Stimulated activated CD8-positive, alpha-beta memory T cell treated with anti-CD3 and anti-CD28 coated beads, Interleukin-2, amount 100 ng/mL, for 48 hours (primary cell): ENCODE measurements around the gene EYA3.

Experiments used
- DNase-seq, 2 donors: peaks; one replicate each; pipeline ENCODE4 v3.0.0-alpha.2; 2020; ENCODE audit warnings: low read depth in 2 of 2

The EYA3 gene

GRCh38 chr1:28071813-28072212 is 16.6 kb downstream of the EYA3 start:
- no peak for DNase-seq

- DNase-seq = no peak
These were observed 17.5 kb downstream of the EYA3 start for GRCh38 chr1:28070725-28071593.

- DNase-seq = no peak
These were observed 20.8 kb downstream of the EYA3 start for GRCh38 chr1:28067523-28068090.

DNA sequence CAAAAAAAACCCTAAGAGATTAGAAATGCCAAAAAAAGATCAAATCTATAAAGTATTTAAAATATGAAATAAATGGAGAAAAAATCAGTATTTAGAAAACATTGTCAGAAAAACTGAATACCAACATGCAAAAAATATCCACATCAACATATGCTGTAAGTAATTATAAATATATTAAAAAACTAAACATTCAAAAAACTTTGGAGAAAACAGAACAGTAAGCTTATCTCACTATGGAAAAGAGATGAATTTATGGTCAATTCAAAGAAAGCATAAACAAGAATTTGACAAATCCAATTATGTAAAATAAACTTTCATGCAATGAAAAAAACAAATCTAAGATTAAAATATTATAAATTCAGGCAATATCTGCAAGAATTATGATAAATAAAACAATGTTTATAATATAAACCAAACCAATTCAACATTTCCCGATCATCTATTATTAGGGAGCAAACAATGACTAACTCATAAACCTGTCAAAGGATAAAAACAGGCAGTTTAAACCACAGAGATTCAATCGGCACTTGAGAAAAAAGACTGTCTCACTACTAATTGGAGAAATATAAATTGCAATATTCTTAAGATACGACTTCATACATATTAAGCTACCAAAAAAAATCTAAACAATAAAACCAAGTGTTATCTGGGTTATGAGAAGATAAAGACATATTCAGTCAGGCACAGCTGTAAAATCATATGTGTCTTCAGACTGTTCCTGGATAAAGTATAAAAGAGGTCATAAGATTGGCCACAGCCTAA is 21.8 kb downstream of the EYA3 start:
- no peak for DNase-seq

GRCh38 chr1:28064064-28064463 is 24.3 kb downstream of the EYA3 start:
- DNase-seq = no peak

DNA sequence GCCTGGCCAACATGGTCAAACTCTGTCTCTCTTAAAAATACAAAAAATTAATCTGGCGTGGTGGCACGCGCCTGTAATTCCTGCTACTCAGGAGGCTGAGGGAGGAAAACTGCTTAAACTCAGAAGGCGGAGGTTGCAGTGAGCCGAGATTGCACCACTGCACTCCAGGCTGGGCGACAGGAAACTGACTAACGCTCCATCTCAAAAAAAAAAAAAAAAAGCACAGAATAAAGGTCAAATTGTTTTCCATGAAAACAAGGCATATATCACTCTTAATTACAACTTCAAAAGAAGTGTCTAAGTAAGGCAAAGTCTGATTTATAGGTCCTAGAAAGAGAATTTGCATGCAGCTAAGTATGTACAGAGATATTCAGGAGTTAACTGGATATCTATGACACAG is 25.6 kb downstream of the EYA3 start:
- DNase-seq = no peak

GRCh38 chr1:28058971-28059878 is 29.2 kb downstream of the EYA3 start:
- DNase-seq = no peak

DNA sequence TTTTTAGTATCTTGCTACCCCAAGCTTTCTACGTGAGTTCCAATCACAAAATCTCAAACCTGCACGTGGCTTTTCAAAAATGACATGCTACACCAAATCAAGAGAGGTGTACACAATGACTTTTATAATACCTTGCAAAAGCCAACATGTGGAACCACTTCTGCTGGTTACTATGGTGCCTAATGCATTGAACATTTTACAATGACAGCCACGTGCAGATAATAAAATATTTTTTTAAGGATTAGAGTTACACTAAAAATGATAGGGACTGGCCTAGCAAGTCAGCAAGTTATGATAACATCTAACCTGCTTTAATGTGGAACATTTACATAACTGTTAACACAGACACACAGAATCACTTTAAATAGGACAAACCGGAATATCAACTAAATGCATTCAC is 30.2 kb downstream of the EYA3 start:
- no peak for DNase-seq

DNA sequence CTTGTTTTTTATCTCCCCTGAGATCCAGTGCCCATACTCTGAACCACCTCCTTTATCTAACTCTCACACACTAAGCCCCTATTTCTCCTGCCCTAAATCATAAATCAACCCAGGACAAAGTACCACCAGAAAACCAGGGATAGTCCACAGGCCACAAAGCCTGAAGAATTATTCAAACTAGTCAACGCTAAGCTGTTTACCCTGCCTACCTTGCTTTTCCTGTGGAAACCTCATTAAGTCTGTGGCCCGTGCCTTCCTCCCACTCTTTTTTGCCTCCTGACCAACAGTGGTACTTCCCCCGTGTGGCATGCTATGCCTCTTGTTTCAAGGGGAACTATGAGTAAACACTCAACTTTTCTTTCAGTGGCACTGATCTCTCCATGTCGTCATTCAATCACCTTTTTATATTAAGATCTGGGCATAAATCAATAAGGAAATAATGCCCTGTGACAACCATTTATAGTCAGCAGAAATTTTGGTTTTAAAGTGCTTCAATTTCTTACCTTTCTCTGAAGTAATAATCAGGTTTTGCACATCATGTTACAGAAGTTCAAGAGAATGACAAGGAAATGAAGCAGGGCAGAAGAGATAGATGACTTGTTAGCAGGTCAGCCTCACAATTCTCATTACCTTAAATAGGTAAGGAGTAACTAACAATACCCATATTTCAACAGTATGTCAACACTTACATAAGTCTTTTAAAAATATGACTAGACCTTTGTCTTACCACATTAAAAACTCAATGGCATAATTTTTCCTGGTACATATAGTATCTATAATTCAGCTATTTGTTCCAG is 32.1 kb downstream of the EYA3 start:
- peak; percentile 30 to 51 for DNase-seq

- no peak for DNase-seq
These were observed 37.6 kb downstream of the EYA3 start for GRCh38 chr1:28050776-28051175.

GRCh38 chr1:28046716-28047115 is 41.7 kb downstream of the EYA3 start:
- no peak for DNase-seq

DNA sequence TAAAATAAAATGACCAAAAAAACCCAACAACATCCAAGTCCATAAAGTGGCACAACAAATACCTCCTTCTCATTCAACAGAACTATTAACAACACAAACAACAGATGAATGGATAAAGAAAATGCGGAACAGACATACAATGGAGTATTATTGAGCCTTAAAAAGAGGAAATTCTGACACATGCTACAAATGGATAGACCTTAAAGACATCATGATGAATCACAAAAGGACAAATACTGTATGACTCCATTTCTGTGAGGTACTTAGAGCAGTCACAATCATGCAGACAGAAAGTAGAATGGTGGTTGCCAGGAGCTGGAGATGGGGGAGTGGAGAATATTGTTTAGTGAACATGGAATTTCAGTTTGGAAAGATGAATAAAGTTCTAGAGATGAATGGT is 42.6 kb downstream of the EYA3 start:
- no peak for DNase-seq

DNA sequence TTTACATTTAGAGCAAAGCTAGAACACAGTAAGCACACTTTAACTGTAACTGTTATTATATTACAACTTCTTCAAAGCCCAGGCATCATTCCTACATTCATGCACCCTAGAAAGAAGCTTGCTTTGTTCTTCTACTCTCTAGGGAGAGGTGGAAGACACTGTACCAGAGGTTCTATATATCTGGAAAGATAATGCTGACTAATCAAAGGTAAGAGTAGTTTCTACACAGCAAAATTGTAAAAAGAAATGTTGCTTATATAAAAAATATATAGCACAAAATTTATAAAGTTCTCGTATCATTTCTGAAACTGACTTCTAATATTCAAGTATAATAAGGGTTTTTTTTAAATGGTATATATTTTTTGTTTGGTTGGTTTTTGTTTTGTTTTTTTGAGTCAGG is 44.0 kb downstream of the EYA3 start:
- DNase-seq = no peak

DNA sequence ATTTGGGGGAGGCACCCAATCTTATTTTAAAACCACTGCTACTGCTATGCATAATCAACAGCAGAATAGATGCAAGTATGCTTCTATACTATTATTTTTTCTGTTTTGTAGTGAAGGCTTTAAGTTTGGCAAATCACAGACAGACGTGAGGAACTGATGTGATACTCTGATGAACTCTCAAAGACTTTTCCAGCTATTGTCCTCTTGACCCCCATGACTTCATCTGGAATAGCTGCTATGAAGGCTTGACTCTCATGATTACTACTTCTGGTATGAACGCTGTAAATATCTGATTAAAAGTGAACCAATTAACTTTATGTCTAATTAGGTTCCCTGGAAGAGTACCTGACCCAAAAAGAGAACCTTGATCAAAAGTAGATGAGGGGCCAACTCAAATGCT is 49.1 kb downstream of the EYA3 start:
- no peak for DNase-seq

DNA sequence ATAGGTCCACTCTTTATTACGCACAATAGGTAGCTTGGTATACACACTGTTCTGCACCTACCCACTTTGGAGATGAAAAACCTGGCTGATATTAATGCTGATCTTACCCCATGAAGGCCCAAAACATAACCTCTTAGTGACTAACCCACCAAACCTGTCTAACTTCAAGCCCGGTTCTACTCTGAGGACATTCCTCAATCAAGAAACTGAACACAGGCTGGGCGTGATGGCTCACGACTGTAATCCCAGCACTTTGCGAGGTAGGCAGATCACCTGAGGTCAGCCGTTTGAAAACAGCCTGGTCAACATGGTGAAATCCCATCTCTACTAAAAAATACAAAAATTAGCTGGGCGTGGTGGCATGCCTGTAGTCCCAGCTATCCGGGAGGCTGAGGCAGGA is 50.5 kb downstream of the EYA3 start:
- DNase-seq = no peak

GRCh38 chr1:28037206-28037605 is 51.2 kb downstream of the EYA3 start:
- no peak for DNase-seq

- DNase-seq = no peak
These were observed 52.0 kb downstream of the EYA3 start for GRCh38 chr1:28036431-28036830.

- DNase-seq = no peak
These were observed 53.0 kb downstream of the EYA3 start for GRCh38 chr1:28035420-28035819.

DNA sequence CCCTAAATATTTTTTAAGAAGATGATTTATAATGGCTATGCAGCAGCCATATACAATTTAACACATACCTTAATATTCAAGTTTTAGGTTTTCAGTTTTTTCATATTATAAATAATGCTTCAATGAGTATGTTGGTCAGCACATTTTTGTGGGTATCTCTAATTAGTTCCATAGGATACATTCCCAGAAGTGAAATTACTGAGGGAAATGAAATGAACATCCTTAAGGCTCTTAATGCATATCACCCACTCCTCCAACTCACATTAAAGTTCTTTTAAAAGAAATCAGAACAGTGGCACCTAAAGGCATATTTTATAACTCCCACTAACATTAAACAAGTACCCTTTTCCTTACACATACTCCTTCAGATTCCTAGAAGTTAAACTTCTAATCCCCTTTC is 56.1 kb downstream of the EYA3 start:
- no peak for DNase-seq

DNA sequence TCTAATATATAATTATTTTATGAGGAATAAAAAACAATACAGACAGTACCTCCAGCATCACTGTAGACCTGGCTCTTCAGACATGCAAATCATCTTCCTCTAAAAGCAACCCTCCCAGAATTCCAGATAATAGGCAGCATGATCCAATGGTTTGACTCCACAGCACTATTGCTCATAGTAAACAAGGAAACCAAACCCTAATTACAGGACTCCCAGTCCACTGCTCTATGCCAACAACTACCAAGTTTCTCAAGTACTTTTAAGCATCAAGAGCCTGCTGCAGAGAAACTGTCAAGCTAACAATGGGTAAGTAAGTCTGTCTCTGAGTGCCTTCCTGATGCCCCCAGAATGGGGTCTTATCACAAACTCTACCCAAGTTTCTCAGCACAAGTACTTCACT is 57.2 kb downstream of the EYA3 start:
- no peak for DNase-seq
